ENCODE results near the gene KITLG. TPM values are rescaled to one million over a fixed set of nuclear protein-coding genes. Genes with fewer than 3 reads are reported as not detected.

KITLG gene
- total RNA-seq, 1 donor from 2014 or later, result 0.61 TPM

- Mint-ChIP-seq H3K27ac (ENCODE audit: unreplicated experiment) (no peak overlapping the region), H3K9me3 (ENCODE audit: unreplicated experiment) (no peaks in the 10 kb centered on the region), H3K27me3 (ENCODE audit: unreplicated experiment) (peaks cover 5% of the 10 kb centered on the region), H3K36me3 (ENCODE audit: unreplicated experiment) (no peaks in the 10 kb centered on the region), H3K4me3 (ENCODE audit: unreplicated experiment) (no peak overlapping the region), H3K4me1 (ENCODE audit: low read depth, unreplicated experiment) (no peaks in the 10 kb centered on the region)
- TF ChIP-seq CTCF (IDR thresholded peaks at IDR 0.05; ENCODE audit: partially characterized antibody, unreplicated experiment), result peak; percentile 43
- DNase-seq, result no peak
Measured at GRCh38 chr12:88577537-88577936, 2.7 kb downstream of the KITLG start.

- Mint-ChIP-seq H3K9me3 (ENCODE audit: unreplicated experiment) (no peaks in the 10 kb centered on the region), H3K36me3 (ENCODE audit: unreplicated experiment) (no peaks in the 10 kb centered on the region), H3K27ac (ENCODE audit: unreplicated experiment) (no peak overlapping the region), H3K4me3 (ENCODE audit: unreplicated experiment) (no peak overlapping the region), H3K4me1 (ENCODE audit: low read depth, unreplicated experiment) (no peaks in the 10 kb centered on the region), H3K27me3 (ENCODE audit: unreplicated experiment) (peaks cover 5% of the 10 kb centered on the region)
- TF ChIP-seq CTCF (IDR thresholded peaks at IDR 0.05; ENCODE audit: partially characterized antibody, unreplicated experiment), result no peak
- no peak for DNase-seq
Measured at GRCh38 chr12:88576866-88577265, 3.4 kb downstream of the KITLG start.

- H3K9me3 Mint-ChIP-seq (ENCODE audit: unreplicated experiment), result no peaks in the 10 kb centered on the region
- no peaks in the 10 kb centered on the region for H3K4me1 Mint-ChIP-seq (ENCODE audit: low read depth, unreplicated experiment)
- no peak overlapping the region for H3K4me3 Mint-ChIP-seq (ENCODE audit: unreplicated experiment)
- no peak for TF ChIP-seq CTCF (IDR thresholded peaks at IDR 0.05; ENCODE audit: partially characterized antibody, unreplicated experiment)
- no peak overlapping the region for H3K27ac Mint-ChIP-seq (ENCODE audit: unreplicated experiment)
- no peaks in the 10 kb centered on the region for H3K36me3 Mint-ChIP-seq (ENCODE audit: unreplicated experiment)
- peaks cover 5% of the 10 kb centered on the region for H3K27me3 Mint-ChIP-seq (ENCODE audit: unreplicated experiment)
- no peak for DNase-seq
Measured at GRCh38 chr12:88575361-88575970, 4.8 kb downstream of the KITLG start.

- TF ChIP-seq CTCF (IDR thresholded peaks at IDR 0.05; ENCODE audit: partially characterized antibody, unreplicated experiment), result no peak
- Mint-ChIP-seq H3K27me3 (ENCODE audit: unreplicated experiment) (peaks cover 5% of the 10 kb centered on the region), H3K4me3 (ENCODE audit: unreplicated experiment) (no peak overlapping the region), H3K36me3 (ENCODE audit: unreplicated experiment) (no peaks in the 10 kb centered on the region), H3K4me1 (ENCODE audit: low read depth, unreplicated experiment) (no peaks in the 10 kb centered on the region), H3K9me3 (ENCODE audit: unreplicated experiment) (no peaks in the 10 kb centered on the region), H3K27ac (ENCODE audit: unreplicated experiment) (no peak overlapping the region)
- no peak for DNase-seq
Measured at GRCh38 chr12:88574278-88574677, 6.0 kb downstream of the KITLG start.

GRCh38 chr12:88573583-88573982 is 6.7 kb downstream of the KITLG start:
- Mint-ChIP-seq H3K27me3 (ENCODE audit: unreplicated experiment) (peaks cover 2% of the 10 kb centered on the region), H3K9me3 (ENCODE audit: unreplicated experiment) (no peaks in the 10 kb centered on the region)
- no peak for TF ChIP-seq CTCF (IDR thresholded peaks at IDR 0.05; ENCODE audit: partially characterized antibody, unreplicated experiment)

More at GRCh38 chr12:88573583-88573982, 6.7 kb downstream of the KITLG start:
- Mint-ChIP-seq H3K4me3 (ENCODE audit: unreplicated experiment) (no peak overlapping the region), H3K4me1 (ENCODE audit: low read depth, unreplicated experiment) (no peaks in the 10 kb centered on the region), H3K36me3 (ENCODE audit: unreplicated experiment) (no peaks in the 10 kb centered on the region), H3K27ac (ENCODE audit: unreplicated experiment) (no peak overlapping the region)
- DNase-seq, result no peak
